CD8-positive, alpha-beta memory T cell (primary cell): Measurements from ENCODE around the gene MPP3. TPM values are rescaled to one million over a fixed set of nuclear protein-coding genes. Genes with fewer than 3 reads are reported as not detected.

ENCODE experiments used
- CTCF ChIA-PET: fragments of 350-600 bp; sonication (Branson Sonifier 250); formaldehyde crosslinking; loops from one replicate; lab custom pipeline; 2021; ENCODE audit warnings: antibody characterized with exemption; lab: Charles Lee
- POLR2A ChIA-PET: fragments of 350-600 bp; sonication (Branson Sonifier 250); formaldehyde crosslinking; loops from one replicate; lab custom pipeline; 2021; ENCODE audit warnings: antibody characterized with exemption; lab: Charles Lee
- DNase-seq, 5 donors: peaks; one replicate each; pipeline versions ENCODE4 v3.0.0 to v3.0.0-alpha.2; 2020 to 2022; ENCODE audit warnings: mixed read lengths in 1 of 5
- H3K27ac ChIP-seq: one replicate; pipeline ENCODE4 v1.7.0; 2013; ENCODE audit warnings: low read depth, mild to moderate bottlenecking, low read length, moderate library complexity
- H3K27me3 ChIP-seq: 2 replicates; pipeline ENCODE4 v1.7.0; 2013; ENCODE audit warnings: low read length, mild to moderate bottlenecking; ENCODE audit not compliant: insufficient read depth, poor library complexity, severe bottlenecking
- H3K36me3 ChIP-seq: 2 replicates; pipeline ENCODE4 v1.7.0; 2013; ENCODE audit warnings: mild to moderate bottlenecking, low read length, moderate library complexity; ENCODE audit not compliant: insufficient read depth
- H3K4me1 ChIP-seq: 2 replicates; pipeline ENCODE4 v1.7.0; 2013; ENCODE audit warnings: mild to moderate bottlenecking, low read length, moderate library complexity; ENCODE audit not compliant: insufficient read depth
- H3K4me3 ChIP-seq: 2 replicates; pipeline ENCODE4 v1.7.0; 2013; ENCODE audit warnings: mild to moderate bottlenecking, low read length
- H3K9me3 ChIP-seq: 2 replicates; pipeline ENCODE4 v1.7.0; 2013; ENCODE audit warnings: mild to moderate bottlenecking, low read length
- H3K27ac Mint-ChIP-seq, 8 donors: one replicate each; pipeline ENCODE4 v1.8.0; 2020 to 2021; ENCODE audit warnings: mixed read lengths in 8 of 8, mild to moderate bottlenecking in 6 of 8, inconsistent platforms in 3 of 8, moderate library complexity in 3 of 8
- H3K27me3 Mint-ChIP-seq, 2 donors: one replicate each; pipeline ENCODE4 v1.8.0; 2020 to 2021; ENCODE audit warnings: mixed read lengths in 2 of 2, mild to moderate bottlenecking in 1 of 2, moderate library complexity in 1 of 2
- H3K36me3 Mint-ChIP-seq, 3 donors: one replicate each; pipeline ENCODE4 v1.8.0; 2020 to 2021; ENCODE audit warnings: mixed read lengths in 3 of 3, inconsistent platforms in 1 of 3, mild to moderate bottlenecking in 1 of 3
- H3K4me1 Mint-ChIP-seq, 3 donors: one replicate each; pipeline ENCODE4 v1.8.0; 2020 to 2021; ENCODE audit warnings: mixed read lengths in 3 of 3, inconsistent platforms in 1 of 3, mild to moderate bottlenecking in 1 of 3
- H3K4me3 Mint-ChIP-seq, 7 donors: one replicate each; pipeline ENCODE4 v1.8.0; 2020 to 2021; ENCODE audit warnings: mixed read lengths in 7 of 7, mild to moderate bottlenecking in 6 of 7, moderate library complexity in 4 of 7, inconsistent platforms in 2 of 7
- H3K9me3 Mint-ChIP-seq, 5 donors: one replicate each; pipeline ENCODE4 v1.8.0; 2020 to 2022; ENCODE audit warnings: mixed read lengths in 5 of 5, mild to moderate bottlenecking in 3 of 5, moderate library complexity in 2 of 5, inconsistent platforms in 1 of 5
- polyA plus RNA-seq: library from polyadenylated mRNA; unstranded; fragments of 300-500 nt; fragmentation: Illumina TruSeq; gene quantifications from one replicate; pipeline ENCODE4 v1.2.3, GENCODE V29; 2021
- total RNA-seq, 2 experiments: library from RNA; stranded (reverse); gene quantifications; one replicate each; pipeline ENCODE4 v1.2.3, GENCODE V29; 2021

Gene MPP3
- total and polyA plus RNA-seq, 3 experiments from 2014 or later = 0.15 TPM; not detected in 2

GRCh38 chr17:43782913-43783680, 49.8 kb downstream of the MPP3 start:
- H3K9me3 ChIP-seq = no peaks in the 10 kb centered on the region
- no peak overlapping the region for H3K4me3 ChIP-seq
- H3K4me1 ChIP-seq = peaks cover 7% of the 10 kb centered on the region
- CTCF ChIA-PET = interaction anchor here (0.7 kb wide), 1 partner anchor 16 kb away, joined by 5 read pairs; no protein-coding TSS in a partner anchor
- H3K36me3 ChIP-seq = no peaks in the 10 kb centered on the region
- H3K27me3 Mint-ChIP-seq = peaks cover 8 to 39% of the 10 kb centered on the region in 2 donors
- peaks cover 0 to 1% (median 0%) of the 10 kb centered on the region in 3 donors for H3K36me3 Mint-ChIP-seq
- no peaks in the 10 kb centered on the region for H3K9me3 Mint-ChIP-seq
- no peak for DNase-seq
- peak overlapping the region in 1 of 7 donors; percentile 7 for H3K4me3 Mint-ChIP-seq
- POLR2A ChIA-PET = no interaction called here
- H3K27ac ChIP-seq = no peak overlapping the region
- H3K27ac Mint-ChIP-seq = no peak overlapping the region
- H3K27me3 ChIP-seq = peaks cover 20% of the 10 kb centered on the region
- H3K4me1 Mint-ChIP-seq = peaks cover 7 to 12% (median 8%) of the 10 kb centered on the region in 3 donors

GRCh38 chr17:43780135-43780534, 52.8 kb downstream of the MPP3 start, which contains the start of gene CFAP97D1:
TSS of gene CFAP97D1 (plus strand) at chr17:43780435. CDS start at chr17:43780463, 28 bp downstream.
- Mint-ChIP-seq H3K27ac (peak within 1 kb of the TSS; percentile 43 to 73 (median 55)), H3K4me3 (peak within 1 kb of the TSS; percentile 77 to 88 (median 81)), H3K9me3 (no peaks in the 10 kb centered on the region), H3K4me1 (peaks cover 8 to 18% (median 9%) of the 10 kb centered on the region in 3 donors), H3K36me3 (peaks cover 0 to 1% (median 0%) of the 10 kb centered on the region in 3 donors), H3K27me3 (peaks cover 8 to 38% of the 10 kb centered on the region in 2 donors)
- no peak for DNase-seq
- POLR2A ChIA-PET = no interaction called here
- peaks cover 7% of the 10 kb centered on the region for H3K4me1 ChIP-seq
- H3K27ac ChIP-seq = no peak within 1 kb of the TSS
- no peaks in the 10 kb centered on the region for H3K36me3 ChIP-seq
- H3K9me3 ChIP-seq = no peaks in the 10 kb centered on the region
- CTCF ChIA-PET = no interaction called here
- peaks cover 20% of the 10 kb centered on the region for H3K27me3 ChIP-seq
- H3K4me3 ChIP-seq = peak within 1 kb of the TSS; percentile 85

DNA sequence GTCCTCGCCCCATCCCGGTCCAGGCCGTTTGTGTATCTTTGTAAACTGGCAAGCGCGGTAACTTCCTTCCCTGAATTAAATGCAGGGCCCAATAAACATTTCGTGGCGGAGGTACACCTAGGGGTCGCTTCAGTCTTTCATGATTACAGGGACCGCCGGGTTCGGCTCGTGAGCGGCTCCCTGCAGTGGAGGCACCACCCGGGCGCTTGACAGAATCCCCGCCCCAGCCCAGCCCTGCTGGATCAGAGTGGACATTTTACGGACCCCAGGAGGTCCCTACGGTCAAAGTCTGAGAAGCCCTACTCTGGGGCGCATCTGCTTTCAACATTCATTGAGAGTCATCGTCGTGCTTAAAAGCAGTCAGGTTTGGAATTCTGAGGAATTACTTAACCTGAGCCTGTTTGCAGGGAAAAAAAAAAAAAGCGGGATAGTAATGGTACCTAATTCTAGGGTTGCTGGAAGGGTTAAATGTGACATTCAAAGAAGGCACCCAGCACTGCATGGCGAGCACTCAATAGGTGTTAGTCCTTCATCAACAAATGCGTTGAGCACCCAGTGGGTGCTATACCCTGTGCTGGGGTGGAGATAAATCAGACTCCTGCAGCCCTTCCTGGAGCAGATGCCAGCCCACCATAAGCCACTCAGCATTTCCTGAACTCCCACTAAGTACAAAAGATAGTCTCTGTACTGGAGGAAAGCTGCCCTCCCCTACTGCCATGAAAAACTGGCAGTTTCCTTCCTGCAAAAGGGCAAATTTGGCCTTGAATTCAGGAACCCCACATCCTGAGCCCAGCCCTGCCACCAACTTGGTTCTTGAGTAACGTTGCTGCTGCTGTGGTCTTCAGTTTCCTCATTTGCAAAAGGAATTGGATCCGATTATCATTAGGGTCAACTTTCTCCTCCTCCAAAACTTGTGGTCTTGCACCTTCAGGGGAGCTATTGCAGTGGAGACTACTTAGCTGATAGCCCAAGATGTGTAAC, 53.5 kb downstream of the MPP3 start:
- Mint-ChIP-seq H3K36me3 (peaks cover 0 to 5% (median 0%) of the 10 kb centered on the region in 3 donors), H3K9me3 (no peaks in the 10 kb centered on the region), H3K27ac (peak overlapping the region; percentile 50 to 74 (median 58)), H3K27me3 (peaks cover 8 to 33% of the 10 kb centered on the region in 2 donors), H3K4me1 (peaks cover 8 to 18% (median 11%) of the 10 kb centered on the region in 3 donors), H3K4me3 (peak overlapping the region; percentile 77 to 88 (median 81))
- Histone ChIP-seq H3K4me3 (peak overlapping the region; percentile 85), H3K4me1 (peaks cover 7% of the 10 kb centered on the region), H3K9me3 (no peaks in the 10 kb centered on the region), H3K27me3 (peaks cover 20% of the 10 kb centered on the region), H3K27ac (peak overlapping the region; percentile 31), H3K36me3 (no peaks in the 10 kb centered on the region)
- DNase-seq = no peak
- POLR2A ChIA-PET = no interaction called here
- CTCF ChIA-PET = no interaction called here

GRCh38 chr17:43778337-43779144, 54.4 kb downstream of the MPP3 start, which contains the start of gene DUSP3:
TSS of gene DUSP3 (minus strand) at chr17:43778977. CDS start at chr17:43778924, 53 bp downstream.
- peak within 1 kb of the TSS; percentile 85 for H3K4me3 ChIP-seq
- no peaks in the 10 kb centered on the region for H3K9me3 Mint-ChIP-seq
- ChIA-PET CTCF (interaction anchor here (0.7 to 1.1 kb wide), 2 partner anchors 13 to 15 kb away, joined by 3 to 4 read pairs; no protein-coding TSS in a partner anchor), POLR2A (no interaction called here)
- peak within 1 kb of the TSS; percentile 70 for H3K27ac ChIP-seq
- H3K4me1 ChIP-seq = peaks cover 7% of the 10 kb centered on the region
- DNase-seq = peak; percentile 61 to 79 (median 71)
- H3K9me3 ChIP-seq = no peaks in the 10 kb centered on the region
- H3K27me3 ChIP-seq = peaks cover 19% of the 10 kb centered on the region
- peak within 1 kb of the TSS; percentile 67 to 92 (median 82) for H3K27ac Mint-ChIP-seq
- H3K27me3 Mint-ChIP-seq = peaks cover 4 to 27% of the 10 kb centered on the region in 2 donors
- H3K36me3 Mint-ChIP-seq = peaks cover 0 to 10% (median 0%) of the 10 kb centered on the region in 3 donors
- peak within 1 kb of the TSS; percentile 79 to 89 (median 85) for H3K4me3 Mint-ChIP-seq
- peaks cover 8 to 18% (median 12%) of the 10 kb centered on the region in 3 donors for H3K4me1 Mint-ChIP-seq
- no peaks in the 10 kb centered on the region for H3K36me3 ChIP-seq

- ChIA-PET CTCF (interaction anchor here (1.6 kb wide), 1 partner anchor 8 kb away, joined by 6 read pairs; no protein-coding TSS in a partner anchor), POLR2A (interaction anchor here (0.6 kb wide), 1 partner anchor 61 kb away, joined by 3 read pairs; no protein-coding TSS in a partner anchor)
- no peak for DNase-seq
- Mint-ChIP-seq H3K9me3 (no peaks in the 10 kb centered on the region), H3K4me1 (peaks cover 5 to 21% (median 12%) of the 10 kb centered on the region in 3 donors), H3K4me3 (peak overlapping the region in 2 of 7 donors; percentile 72 to 80), H3K27me3 (no peaks in the 10 kb centered on the region), H3K36me3 (peaks cover 1 to 39% (median 16%) of the 10 kb centered on the region in 3 donors), H3K27ac (peak overlapping the region in 2 of 8 donors; percentile 64 to 78)
- Histone ChIP-seq H3K9me3 (no peaks in the 10 kb centered on the region), H3K27me3 (no peaks in the 10 kb centered on the region), H3K27ac (no peak overlapping the region), H3K4me1 (peaks cover 5% of the 10 kb centered on the region), H3K4me3 (no peak overlapping the region), H3K36me3 (no peaks in the 10 kb centered on the region)
Measured at GRCh38 chr17:43774304-43775250, 58.4 kb downstream of the MPP3 start.

DNA sequence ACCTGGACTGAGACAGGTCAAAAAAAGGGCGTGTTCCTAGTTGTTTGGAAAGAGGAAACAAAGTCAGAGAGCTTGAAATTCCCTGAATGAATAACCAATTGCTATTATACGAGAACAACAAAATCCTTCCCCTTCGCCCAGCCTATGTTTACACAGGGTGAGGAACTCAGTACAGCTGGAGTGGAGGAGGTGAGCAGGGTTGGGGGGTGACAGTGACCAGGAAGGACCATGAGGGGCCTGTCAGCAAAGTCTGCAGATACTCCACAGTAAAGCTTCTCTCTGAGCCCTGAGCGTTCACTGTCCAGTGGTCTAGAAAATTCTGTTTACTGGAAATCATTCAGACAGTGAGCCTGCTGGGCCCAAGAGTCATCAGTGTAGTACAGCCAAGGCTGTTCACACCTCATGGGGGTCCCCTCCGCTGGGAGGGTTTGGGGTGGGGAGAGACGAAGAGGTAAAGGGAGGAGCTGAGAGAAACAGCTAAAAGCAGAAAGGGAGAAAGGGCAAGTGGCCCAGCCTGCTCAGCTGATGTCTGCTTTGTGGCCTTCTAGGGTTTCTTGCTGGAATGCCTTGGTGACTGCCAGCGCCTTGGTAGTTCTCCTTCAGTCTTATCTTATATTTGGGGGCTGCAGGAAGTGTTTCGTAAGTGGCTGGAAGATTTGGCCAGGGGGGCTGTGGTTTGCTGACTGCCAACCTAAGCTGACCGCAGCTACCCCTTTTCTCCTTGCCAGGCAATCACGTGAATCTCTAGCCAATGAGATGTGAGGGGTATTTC, 59.9 kb downstream of the MPP3 start:
- Mint-ChIP-seq H3K27ac (peak overlapping the region in 3 of 8 donors; percentile 47 to 68 (median 64)), H3K4me3 (peak overlapping the region in 3 of 7 donors; percentile 25 to 60 (median 44)), H3K36me3 (peaks cover 3 to 50% (median 18%) of the 10 kb centered on the region in 3 donors), H3K27me3 (no peaks in the 10 kb centered on the region), H3K9me3 (no peaks in the 10 kb centered on the region), H3K4me1 (peaks cover 0 to 16% (median 6%) of the 10 kb centered on the region in 3 donors)
- Histone ChIP-seq H3K4me3 (no peak overlapping the region), H3K36me3 (no peaks in the 10 kb centered on the region), H3K27ac (no peak overlapping the region), H3K27me3 (no peaks in the 10 kb centered on the region), H3K9me3 (no peaks in the 10 kb centered on the region), H3K4me1 (no peaks in the 10 kb centered on the region)
- ChIA-PET POLR2A (no interaction called here), CTCF (no interaction called here)
- peak in 1 of 5 donors; percentile 11 for DNase-seq
